GM13977 (cell line): Measurements from ENCODE around the gene PHF21B.
"Not testable (repeated sequence)": the region's sequence is repeated elsewhere in the genome, so short reads cannot be mapped to it uniquely, and the experiment has no call there.

ENCODE experiments used
- DNase-seq: peaks from one replicate; pipeline ENCODE4 v3.0.0; 2012; ENCODE audit warnings: low spot score
- CTCF ChIP-seq: IDR thresholded peaks from 2 replicates; pipeline ENCODE4 v1.5.1; 2012; ENCODE audit warnings: mild to moderate bottlenecking, control low read depth; ENCODE audit not compliant: insufficient read depth; ENCODE audit errors: extremely low read depth, missing control alignments
- in situ Hi-C: fragments of 300-500 bp; cut with MboI; formaldehyde crosslinking; loops from one replicate; pipeline ENCODE4 v1.12.0; 2022; ENCODE audit warnings: low sequenced_read_pairs, low pct_unique_long_range_greater_than_20kb, mixed read lengths, inconsistent platforms; ENCODE audit not compliant: unreplicated experiment

The PHF21B gene

GRCh38 chr22:44907765-44908737, 101.8 kb downstream of the PHF21B start:
- TF ChIP-seq CTCF: no peak
- in situ Hi-C loops: no loop called here
- no peak for DNase-seq

- in situ Hi-C loops: no loop called here
- DNase-seq: no peak
- no peak for TF ChIP-seq CTCF
Observed at GRCh38 chr22:44906999-44907644, 102.7 kb downstream of the PHF21B start.

GRCh38 chr22:44906248-44906936, 103.4 kb downstream of the PHF21B start:
- TF ChIP-seq CTCF: no peak
- in situ Hi-C loops: no loop called here
- no peak for DNase-seq

- in situ Hi-C loops, DNase-seq: not testable (repeated sequence)
Observed at GRCh38 chr22:44904492-44905152, 105.2 kb downstream of the PHF21B start.

GRCh38 chr22:44903164-44903563, 106.6 kb downstream of the PHF21B start:
- in situ Hi-C loops, DNase-seq: not testable (repeated sequence)

- in situ Hi-C loops: no loop called here
- DNase-seq: no peak
- no peak for TF ChIP-seq CTCF
Observed at GRCh38 chr22:44901301-44901700, 108.5 kb downstream of the PHF21B start.

- in situ Hi-C loops: no loop called here
- TF ChIP-seq CTCF: no peak
- no peak for DNase-seq
Observed at GRCh38 chr22:44898236-44898635, 111.6 kb downstream of the PHF21B start.
